SK-N-SH treated with all-trans-retinoic acid at 6 μM for 48 hours (cell line): ENCODE measurements around the gene ATL2.
A peak's percentile ranks its signal among the peaks of the same experiment; 100 is the strongest.

Experiments used
- ATAC-seq: fragments of 200-7000 bp; cut with Tn5 transposase; 3 replicates; pipeline ENCODE4 v1.9.1; 2020; ENCODE audit warnings: mild to moderate bottlenecking, moderate library complexity
- ARNTL ChIP-seq: fragments of 450-650 bp; formaldehyde crosslinking; IDR thresholded peaks from 2 replicates; pipeline ENCODE4 v1.5.0; 2020; ENCODE audit warnings: low read depth, mild to moderate bottlenecking, moderate library complexity, borderline replicate concordance
- ESRRG ChIP-seq: fragments of 250-450 bp; sonication (Bioruptor Pico); IDR thresholded peaks from 2 replicates; pipeline ENCODE4 v1.6.1; 2021; ENCODE audit warnings: mild to moderate bottlenecking
- GLIS3 ChIP-seq: fragments of 250-450 bp; sonication (Bioruptor Pico); IDR thresholded peaks from 2 replicates; pipeline ENCODE4 v1.5.0; 2020; ENCODE audit warnings: mild to moderate bottlenecking, moderate library complexity
- ISL1 ChIP-seq: fragments of 250-450 bp; sonication (Bioruptor Pico); IDR thresholded peaks from 2 replicates; pipeline ENCODE4 v2.1.2; 2022; ENCODE audit warnings: mild to moderate bottlenecking, moderate library complexity
- OSR1 ChIP-seq: fragments of 250-450 bp; sonication (Bioruptor Pico); IDR thresholded peaks from 2 replicates; pipeline ENCODE4 v1.8.0; 2022; ENCODE audit warnings: moderate library complexity, mild to moderate bottlenecking, inconsistent platforms
- POU6F1 ChIP-seq: fragments of 250-450 bp; sonication (Bioruptor Pico); IDR thresholded peaks from 2 replicates; pipeline ENCODE4 v1.8.0; 2021; ENCODE audit warnings: low read depth, mild to moderate bottlenecking, moderate library complexity, borderline replicate concordance
- PPARA ChIP-seq: fragments of 250-450 bp; sonication (Bioruptor Pico); IDR thresholded peaks from 2 replicates; pipeline ENCODE4 v1.5.0; 2020; ENCODE audit warnings: mild to moderate bottlenecking, borderline replicate concordance
- RARB ChIP-seq: fragments of 250-450 bp; sonication (Bioruptor Pico); IDR thresholded peaks from 2 replicates; pipeline ENCODE4 v1.8.0; 2021; ENCODE audit warnings: mild to moderate bottlenecking, moderate library complexity
- SNAI2 ChIP-seq: fragments of 250-450 bp; sonication (Bioruptor Pico); IDR thresholded peaks from 2 replicates; pipeline ENCODE4 v1.5.0; 2020; ENCODE audit warnings: mild to moderate bottlenecking, moderate library complexity
- TCF4 ChIP-seq: fragments of 250-450 bp; sonication (Bioruptor Pico); IDR thresholded peaks from 2 replicates; pipeline ENCODE4 v1.8.0; 2021; ENCODE audit warnings: mild to moderate bottlenecking, moderate library complexity, borderline replicate concordance
- TOX ChIP-seq: fragments of 250-450 bp; sonication (Bioruptor Pico); IDR thresholded peaks from 2 replicates; pipeline ENCODE4 v1.8.0; 2021; ENCODE audit warnings: mild to moderate bottlenecking, moderate library complexity, borderline replicate concordance
- ZC3H10 ChIP-seq: fragments of 250-450 bp; sonication (Bioruptor Pico); IDR thresholded peaks from 2 replicates; pipeline ENCODE4 v1.5.1; 2021; ENCODE audit warnings: mild to moderate bottlenecking, moderate library complexity
- ZFP3 ChIP-seq: fragments of 250-450 bp; sonication (Bioruptor Pico); IDR thresholded peaks from 2 replicates; pipeline ENCODE4 v1.5.0; 2020; ENCODE audit warnings: mild to moderate bottlenecking, moderate library complexity
- ZFP30 ChIP-seq: fragments of 450-650 bp; formaldehyde crosslinking; IDR thresholded peaks from 2 replicates; pipeline ENCODE4 v1.5.0; 2022; ENCODE audit warnings: mild to moderate bottlenecking, moderate library complexity
- ZNF565 ChIP-seq: fragments of 450-650 bp; formaldehyde crosslinking; conservative IDR thresholded peaks from 2 replicates; pipeline ENCODE4 v1.5.0; 2020; ENCODE audit warnings: low read depth, mild to moderate bottlenecking, moderate library complexity
- ZNF70 ChIP-seq: fragments of 450-650 bp; formaldehyde crosslinking; IDR thresholded peaks from 2 replicates; pipeline ENCODE4 v1.5.0; 2020; ENCODE audit warnings: mild to moderate bottlenecking, moderate library complexity
- TF ChIP-seq, protein P1 (sequence below): fragments of 250-450 bp; sonication (Bioruptor Pico); IDR thresholded peaks from 2 replicates; pipeline ENCODE4 v1.8.0; 2020; ENCODE audit warnings: mild to moderate bottlenecking, moderate library complexity, borderline replicate concordance
- TF ChIP-seq, protein P2 (sequence below): fragments of 250-450 bp; sonication (Bioruptor Pico); IDR thresholded peaks from 2 replicates; pipeline ENCODE4 v1.5.1; 2021; ENCODE audit warnings: mild to moderate bottlenecking, moderate library complexity
- TF ChIP-seq, protein P3 (sequence below): fragments of 250-450 bp; sonication (Bioruptor Pico); IDR thresholded peaks from 2 replicates; pipeline ENCODE4 v1.5.0; 2020; ENCODE audit warnings: mild to moderate bottlenecking, moderate library complexity
- TF ChIP-seq, protein P4 (sequence below): fragments of 250-450 bp; sonication (Bioruptor Pico); IDR thresholded peaks from 2 replicates; pipeline ENCODE4 v1.5.1; 2020; ENCODE audit warnings: low read depth, mild to moderate bottlenecking, moderate library complexity

ATL2 gene

GRCh38 chr2:38394903-38395341 is 17.8 kb upstream of the ATL2 start:
- peak; percentile 51 for ATAC-seq
- no peak for TF ChIP-seq GLIS3 (CRISPR knock-in tag)
- no peak for TF ChIP-seq ZC3H10 (CRISPR knock-in tag)
- TF ChIP-seq, protein P1, sequence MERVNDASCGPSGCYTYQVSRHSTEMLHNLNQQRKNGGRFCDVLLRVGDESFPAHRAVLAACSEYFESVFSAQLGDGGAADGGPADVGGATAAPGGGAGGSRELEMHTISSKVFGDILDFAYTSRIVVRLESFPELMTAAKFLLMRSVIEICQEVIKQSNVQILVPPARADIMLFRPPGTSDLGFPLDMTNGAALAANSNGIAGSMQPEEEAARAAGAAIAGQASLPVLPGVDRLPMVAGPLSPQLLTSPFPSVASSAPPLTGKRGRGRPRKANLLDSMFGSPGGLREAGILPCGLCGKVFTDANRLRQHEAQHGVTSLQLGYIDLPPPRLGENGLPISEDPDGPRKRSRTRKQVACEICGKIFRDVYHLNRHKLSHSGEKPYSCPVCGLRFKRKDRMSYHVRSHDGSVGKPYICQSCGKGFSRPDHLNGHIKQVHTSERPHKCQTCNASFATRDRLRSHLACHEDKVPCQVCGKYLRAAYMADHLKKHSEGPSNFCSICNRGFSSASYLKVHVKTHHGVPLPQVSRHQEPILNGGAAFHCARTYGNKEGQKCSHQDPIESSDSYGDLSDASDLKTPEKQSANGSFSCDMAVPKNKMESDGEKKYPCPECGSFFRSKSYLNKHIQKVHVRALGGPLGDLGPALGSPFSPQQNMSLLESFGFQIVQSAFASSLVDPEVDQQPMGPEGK = no peak

DNA sequence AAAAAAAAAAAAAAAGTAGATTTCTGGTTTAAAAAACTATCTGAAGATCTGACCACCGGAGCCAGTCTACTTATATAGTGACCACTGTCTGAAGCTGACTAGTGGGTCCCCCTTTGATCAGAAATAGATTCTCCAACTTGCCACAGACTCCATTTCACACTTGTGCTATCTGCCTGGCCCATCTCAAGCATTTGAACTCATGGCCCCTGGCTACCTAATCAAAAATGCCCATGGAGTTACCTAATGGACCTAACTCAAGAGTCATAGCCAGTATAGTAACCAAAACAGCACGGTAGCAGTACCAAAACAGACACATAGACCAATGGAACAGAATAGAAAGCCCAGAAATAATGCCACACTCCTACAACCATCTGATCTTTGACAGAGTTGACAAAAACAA is 17.0 kb upstream of the ATL2 start:
- ATAC-seq = no peak
- TF ChIP-seq ZFP30 (CRISPR knock-in tag) (no peak), SNAI2 (CRISPR knock-in tag) (no peak), ZC3H10 (CRISPR knock-in tag) (no peak), RARB (no peak), TCF4 (CRISPR knock-in tag) (no peak), ZNF565 (CRISPR knock-in tag) (no peak), ESRRG (CRISPR knock-in tag) (no peak), ZFP3 (CRISPR knock-in tag) (no peak), PPARA (CRISPR knock-in tag) (no peak), POU6F1 (CRISPR knock-in tag) (no peak), TOX (CRISPR knock-in tag) (no peak), ZNF70 (no peak), OSR1 (CRISPR knock-in tag) (no peak), ARNTL (CRISPR knock-in tag) (no peak), ISL1 (CRISPR knock-in tag) (no peak)
- TF ChIP-seq, protein P2, sequence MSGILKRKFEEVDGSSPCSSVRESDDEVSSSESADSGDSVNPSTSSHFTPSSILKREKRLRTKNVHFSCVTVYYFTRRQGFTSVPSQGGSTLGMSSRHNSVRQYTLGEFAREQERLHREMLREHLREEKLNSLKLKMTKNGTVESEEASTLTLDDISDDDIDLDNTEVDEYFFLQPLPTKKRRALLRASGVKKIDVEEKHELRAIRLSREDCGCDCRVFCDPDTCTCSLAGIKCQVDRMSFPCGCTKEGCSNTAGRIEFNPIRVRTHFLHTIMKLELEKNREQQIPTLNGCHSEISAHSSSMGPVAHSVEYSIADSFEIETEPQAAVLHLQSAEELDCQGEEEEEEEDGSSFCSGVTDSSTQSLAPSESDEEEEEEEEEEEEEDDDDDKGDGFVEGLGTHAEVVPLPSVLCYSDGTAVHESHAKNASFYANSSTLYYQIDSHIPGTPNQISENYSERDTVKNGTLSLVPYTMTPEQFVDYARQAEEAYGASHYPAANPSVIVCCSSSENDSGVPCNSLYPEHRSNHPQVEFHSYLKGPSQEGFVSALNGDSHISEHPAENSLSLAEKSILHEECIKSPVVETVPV (CRISPR knock-in tag) = no peak
- TF ChIP-seq, protein P3, sequence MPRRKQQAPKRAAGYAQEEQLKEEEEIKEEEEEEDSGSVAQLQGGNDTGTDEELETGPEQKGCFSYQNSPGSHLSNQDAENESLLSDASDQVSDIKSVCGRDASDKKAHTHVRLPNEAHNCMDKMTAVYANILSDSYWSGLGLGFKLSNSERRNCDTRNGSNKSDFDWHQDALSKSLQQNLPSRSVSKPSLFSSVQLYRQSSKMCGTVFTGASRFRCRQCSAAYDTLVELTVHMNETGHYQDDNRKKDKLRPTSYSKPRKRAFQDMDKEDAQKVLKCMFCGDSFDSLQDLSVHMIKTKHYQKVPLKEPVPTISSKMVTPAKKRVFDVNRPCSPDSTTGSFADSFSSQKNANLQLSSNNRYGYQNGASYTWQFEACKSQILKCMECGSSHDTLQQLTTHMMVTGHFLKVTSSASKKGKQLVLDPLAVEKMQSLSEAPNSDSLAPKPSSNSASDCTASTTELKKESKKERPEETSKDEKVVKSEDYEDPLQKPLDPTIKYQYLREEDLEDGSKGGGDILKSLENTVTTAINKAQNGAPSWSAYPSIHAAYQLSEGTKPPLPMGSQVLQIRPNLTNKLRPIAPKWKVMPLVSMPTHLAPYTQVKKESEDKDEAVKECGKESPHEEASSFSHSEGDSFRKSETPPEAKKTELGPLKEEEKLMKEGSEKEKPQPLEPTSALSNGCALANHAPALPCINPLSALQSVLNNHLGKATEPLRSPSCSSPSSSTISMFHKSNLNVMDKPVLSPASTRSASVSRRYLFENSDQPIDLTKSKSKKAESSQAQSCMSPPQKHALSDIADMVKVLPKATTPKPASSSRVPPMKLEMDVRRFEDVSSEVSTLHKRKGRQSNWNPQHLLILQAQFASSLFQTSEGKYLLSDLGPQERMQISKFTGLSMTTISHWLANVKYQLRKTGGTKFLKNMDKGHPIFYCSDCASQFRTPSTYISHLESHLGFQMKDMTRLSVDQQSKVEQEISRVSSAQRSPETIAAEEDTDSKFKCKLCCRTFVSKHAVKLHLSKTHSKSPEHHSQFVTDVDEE (CRISPR knock-in tag) = no peak
- TF ChIP-seq, protein P1 = no peak

DNA sequence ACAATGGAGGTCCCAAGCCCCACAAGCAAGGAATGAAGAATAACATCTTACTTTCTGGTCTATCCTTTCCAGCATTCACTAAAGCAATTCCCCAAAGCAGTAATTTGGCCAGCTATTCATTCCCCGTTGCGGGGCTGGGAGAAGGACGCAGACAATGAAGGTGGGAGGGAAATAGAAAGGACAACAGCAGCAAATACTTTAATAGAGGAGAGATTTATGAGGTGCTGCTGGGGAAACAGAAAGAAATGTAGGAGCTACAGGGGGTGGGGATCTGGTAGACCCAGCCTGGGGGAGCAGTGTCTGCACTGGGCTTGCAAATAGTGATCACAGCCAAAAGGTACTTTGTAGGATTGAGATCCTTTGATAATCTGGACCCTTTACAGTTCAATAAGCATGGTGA is 13.9 kb upstream of the ATL2 start:
- ATAC-seq = no peak
- TF ChIP-seq, protein P1 = no peak
- TF ChIP-seq ZFP3 (CRISPR knock-in tag) (no peak), SNAI2 (CRISPR knock-in tag) (no peak), ZNF70 (no peak), OSR1 (CRISPR knock-in tag) (no peak), POU6F1 (CRISPR knock-in tag) (no peak)
- TF ChIP-seq, protein P4, sequence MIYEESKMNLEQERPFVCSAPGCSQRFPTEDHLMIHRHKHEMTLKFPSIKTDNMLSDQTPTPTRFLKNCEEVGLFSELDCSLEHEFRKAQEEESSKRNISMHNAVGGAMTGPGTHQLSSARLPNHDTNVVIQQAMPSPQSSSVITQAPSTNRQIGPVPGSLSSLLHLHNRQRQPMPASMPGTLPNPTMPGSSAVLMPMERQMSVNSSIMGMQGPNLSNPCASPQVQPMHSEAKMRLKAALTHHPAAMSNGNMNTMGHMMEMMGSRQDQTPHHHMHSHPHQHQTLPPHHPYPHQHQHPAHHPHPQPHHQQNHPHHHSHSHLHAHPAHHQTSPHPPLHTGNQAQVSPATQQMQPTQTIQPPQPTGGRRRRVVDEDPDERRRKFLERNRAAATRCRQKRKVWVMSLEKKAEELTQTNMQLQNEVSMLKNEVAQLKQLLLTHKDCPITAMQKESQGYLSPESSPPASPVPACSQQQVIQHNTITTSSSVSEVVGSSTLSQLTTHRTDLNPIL = no peak
- TF ChIP-seq, protein P3 (CRISPR knock-in tag) = no peak
